ENCODE measurements around the gene TBL2. TPM values are rescaled to one million over a fixed set of nuclear protein-coding genes. Genes with fewer than 3 reads are reported as not detected.

The TBL2 gene
- total and polyA plus RNA-seq, 2 donors (not counting 1 experiment from before 2014, with no cell fraction given) = 15.1 to 34.6 TPM

- Histone ChIP-seq H3K4me1 (ENCODE audit: control insufficient read depth in 2 of 2, insufficient read depth in 2 of 2, low read length in 2 of 2) (peaks cover 14 to 21% of the 10 kb centered on the region in 2 donors), H3K27ac (ENCODE audit: low read length in 2 of 2) (no peak overlapping the region), H3K79me2 (ENCODE audit: control insufficient read depth, insufficient read depth, low read length) (no peaks in the 10 kb centered on the region), H4K20me1 (ENCODE audit: control insufficient read depth, insufficient read depth, low read length, poor library complexity, severe bottlenecking) (no peaks in the 10 kb centered on the region), H3K36me3 (replicated peaks in 1 of 2; ENCODE audit: control extremely low read depth in 1 of 2, control insufficient read depth in 1 of 2, extremely low read depth in 1 of 2, insufficient read depth in 2 of 2, low read length in 1 of 2) (no peaks in the 10 kb centered on the region), H2AFZ (ENCODE audit: insufficient read depth, low read depth, low read length, poor library complexity, severe bottlenecking) (no peak overlapping the region), H3K27me3 (replicated peaks in 1 of 4; ENCODE audit: control extremely low read depth in 1 of 4, control insufficient read depth in 3 of 4, insufficient read depth in 4 of 4, low read length in 3 of 4) (peaks cover 0 to 63% (median 24%) of the 10 kb centered on the region in 4 experiments), H3K9me3 (ENCODE audit: control extremely low read depth in 1 of 3, control insufficient read depth in 2 of 3, insufficient read depth in 1 of 3, low read length in 2 of 3) (peaks cover 0 to 12% (median 0%) of the 10 kb centered on the region in 3 donors), H3K9ac (ENCODE audit: low read length) (no peak overlapping the region), H3K4me3 (ENCODE audit: control extremely low read depth in 1 of 5, extremely low read depth in 1 of 5, insufficient read depth in 1 of 5, low read depth in 2 of 5, low read length in 4 of 5) (peak overlapping the region in 1 of 5 experiments; percentile 48), H3K4me2 (replicated peaks; ENCODE audit: low read depth, low read length, poor library complexity, severe bottlenecking) (peak overlapping the region; percentile 83)
- intact Hi-C loops (cut with micrococcal nuclease) = no loop called here
- ATAC-seq (ENCODE audit: low read depth) (no peak), DNase-seq (no peak)
- H3K4me3 Mint-ChIP-seq = peak overlapping the region; percentile 29
- H3K27ac Mint-ChIP-seq = no peak overlapping the region
- peaks cover 42% of the 10 kb centered on the region for H3K27me3 Mint-ChIP-seq
- H3K4me1 Mint-ChIP-seq = peaks cover 16% of the 10 kb centered on the region
- no peaks in the 10 kb centered on the region for H3K9me3 Mint-ChIP-seq (ENCODE audit: insufficient read depth)
- CTCF ChIA-PET = no interaction called here
- POLR2A ChIA-PET = no interaction called here
- WGBS (ENCODE audit: insufficient coverage) = 0% methylated on average over 3 of the region's 9 CpGs
- TF ChIP-seq EZH2 (IDR thresholded peaks at IDR 0.05; ENCODE audit: borderline replicate concordance, insufficient read depth, low read depth, low read length, poor library complexity, severe bottlenecking) (no peak), CTCF (IDR thresholded peaks at IDR 0.05) (no peak)
Observed at GRCh38 chr7:73624669-73625001, 46.3 kb upstream of the TBL2 start.

GRCh38 chr7:73623798-73624668 is 45.7 kb upstream of the TBL2 start, which contains the start of gene MLXIPL:
TSS of gene MLXIPL (minus strand) at chr7:73624522. CDS start at chr7:73624492, 30 bp downstream.
- H3K9me3 ChIP-seq (ENCODE audit: control extremely low read depth in 1 of 3, control insufficient read depth in 2 of 3, insufficient read depth in 1 of 3, low read length in 2 of 3) = peaks cover 0 to 12% (median 0%) of the 10 kb centered on the region in 3 donors
- H3K4me3 ChIP-seq (ENCODE audit: control extremely low read depth in 1 of 5, extremely low read depth in 1 of 5, insufficient read depth in 1 of 5, low read depth in 2 of 5, low read length in 4 of 5) = peak within 1 kb of the TSS in 3 of 5 experiments; percentile 25 to 48 (median 40)
- 7% methylated on average over 75 of the region's 80 CpGs for WGBS (ENCODE audit: insufficient coverage)
- peak; percentile 56 for DNase-seq
- CTCF ChIA-PET = interaction anchor here (1.8 kb wide), 1 partner anchor 101 kb away, joined by 4 read pairs; no protein-coding TSS in a partner anchor
- H3K36me3 ChIP-seq (replicated peaks in 1 of 2; ENCODE audit: control extremely low read depth in 1 of 2, control insufficient read depth in 1 of 2, extremely low read depth in 1 of 2, insufficient read depth in 2 of 2, low read length in 1 of 2) = no peaks in the 10 kb centered on the region
- TF ChIP-seq CTCF (IDR thresholded peaks at IDR 0.05) (no peak), EZH2 (IDR thresholded peaks at IDR 0.05; ENCODE audit: borderline replicate concordance, insufficient read depth, low read depth, low read length, poor library complexity, severe bottlenecking) (peak; percentile 40)
- H2AFZ ChIP-seq (ENCODE audit: insufficient read depth, low read depth, low read length, poor library complexity, severe bottlenecking) = peak within 1 kb of the TSS; percentile 66
- H3K9ac ChIP-seq (ENCODE audit: low read length) = peak within 1 kb of the TSS; percentile 23
- H3K27ac ChIP-seq (ENCODE audit: low read length in 2 of 2) = no peak within 1 kb of the TSS
- peak; percentile 58 for ATAC-seq (ENCODE audit: low read depth)
- peaks cover 16% of the 10 kb centered on the region for H3K4me1 Mint-ChIP-seq
- POLR2A ChIA-PET = no interaction called here
- H3K79me2 ChIP-seq (ENCODE audit: control insufficient read depth, insufficient read depth, low read length) = no peaks in the 10 kb centered on the region
- peaks cover 42% of the 10 kb centered on the region for H3K27me3 Mint-ChIP-seq
- H3K27me3 ChIP-seq (replicated peaks in 1 of 4; ENCODE audit: control extremely low read depth in 1 of 4, control insufficient read depth in 3 of 4, insufficient read depth in 4 of 4, low read length in 3 of 4) = peaks cover 0 to 60% (median 24%) of the 10 kb centered on the region in 4 experiments
- peaks cover 14 to 21% of the 10 kb centered on the region in 2 donors for H3K4me1 ChIP-seq (ENCODE audit: control insufficient read depth in 2 of 2, insufficient read depth in 2 of 2, low read length in 2 of 2)
- H3K4me2 ChIP-seq (replicated peaks; ENCODE audit: low read depth, low read length, poor library complexity, severe bottlenecking) = peak within 1 kb of the TSS; percentile 83
- no peaks in the 10 kb centered on the region for H4K20me1 ChIP-seq (ENCODE audit: control insufficient read depth, insufficient read depth, low read length, poor library complexity, severe bottlenecking)
- H3K27ac Mint-ChIP-seq = no peak within 1 kb of the TSS
- no peaks in the 10 kb centered on the region for H3K9me3 Mint-ChIP-seq (ENCODE audit: insufficient read depth)
- intact Hi-C loops (cut with micrococcal nuclease) = no loop called here
- H3K4me3 Mint-ChIP-seq = peak within 1 kb of the TSS; percentile 54
